Neural progenitor cell (in vitro differentiated cells): Measurements from ENCODE around the gene BMP8B. TPM values are rescaled to one million over a fixed set of nuclear protein-coding genes. Genes with fewer than 3 reads are reported as not detected.

Experiments
- DNase-seq: peaks from one replicate; pipeline ENCODE4 v3.0.0-alpha.2; 2016; ENCODE audit warnings: low spot score
- H2AFZ ChIP-seq: fragments of 200-600 bp; sonication (generic); replicated peaks from 2 replicates; pipeline ENCODE4 v1.6.1; 2016; ENCODE audit warnings: antibody characterized with exemption
- H3F3A ChIP-seq: fragments of 200-600 bp; sonication (generic); 2 replicates; pipeline ENCODE4 v1.6.1; 2016; ENCODE audit warnings: antibody characterized with exemption, low read depth
- H3K27ac ChIP-seq: fragments of 200-600 bp; sonication (generic); 2 replicates; pipeline ENCODE4 v1.5.1; 2016; ENCODE audit warnings: mild to moderate bottlenecking
- H3K27me3 ChIP-seq: fragments of 200-600 bp; sonication (generic); 2 replicates; pipeline ENCODE4 v1.6.1; 2016; ENCODE audit warnings: mild to moderate bottlenecking, moderate library complexity
- H3K36me3 ChIP-seq: fragments of 200-600 bp; sonication (generic); 2 replicates; pipeline ENCODE4 v1.5.1; 2016
- H3K4me1 ChIP-seq: fragments of 200-600 bp; sonication (generic); 2 replicates; pipeline ENCODE4 v1.6.1; 2016; ENCODE audit warnings: mixed run types
- H3K4me2 ChIP-seq: fragments of 200-600 bp; sonication (generic); 2 replicates; pipeline ENCODE4 v1.6.1; 2016
- H3K4me3 ChIP-seq: fragments of 200-600 bp; sonication (generic); 2 replicates; pipeline ENCODE4 v1.5.1; 2016
- H3K79me2 ChIP-seq: fragments of 200-600 bp; sonication (generic); 2 replicates; pipeline ENCODE4 v1.6.1; 2016; ENCODE audit warnings: low read depth
- H3K9ac ChIP-seq: fragments of 200-600 bp; sonication (generic); 2 replicates; pipeline ENCODE4 v1.6.1; 2016
- H3K9me3 ChIP-seq: fragments of 200-600 bp; sonication (generic); 2 replicates; pipeline ENCODE4 v1.5.1; 2016; ENCODE audit warnings: low read depth
- H4K20me1 ChIP-seq: fragments of 200-600 bp; sonication (generic); 2 replicates; pipeline ENCODE4 v1.6.1; 2016; ENCODE audit warnings: low read depth
- H3K27ac Mint-ChIP-seq: 3 replicates; pipeline ENCODE4 v1.8.0; 2021; ENCODE audit warnings: mixed read lengths
- H3K27me3 Mint-ChIP-seq: 2 replicates; pipeline ENCODE4 v1.8.0; 2022; ENCODE audit warnings: low read depth, mild to moderate bottlenecking, inconsistent platforms, moderate library complexity, mixed read lengths; ENCODE audit not compliant: insufficient read depth
- H3K36me3 Mint-ChIP-seq: 3 replicates; pipeline ENCODE4 v1.8.0; 2021; ENCODE audit warnings: mixed read lengths
- H3K4me1 Mint-ChIP-seq: 3 replicates; pipeline ENCODE4 v1.8.0; 2021; ENCODE audit warnings: mixed read lengths
- H3K4me3 Mint-ChIP-seq: 3 replicates; pipeline ENCODE4 v1.8.0; 2021; ENCODE audit warnings: mild to moderate bottlenecking, moderate library complexity, mixed read lengths
- H3K9me3 Mint-ChIP-seq: 3 replicates; pipeline ENCODE4 v1.8.0; 2020; ENCODE audit warnings: mixed read lengths
- CTCF ChIP-seq: fragments of 200-600 bp; sonication (generic); IDR thresholded peaks from 2 replicates; pipeline ENCODE4 v1.5.1; 2017; ENCODE audit warnings: antibody characterized with exemption, mild to moderate bottlenecking
- EZH2 ChIP-seq: fragments of 200-600 bp; sonication (generic); IDR thresholded peaks from 2 replicates; pipeline ENCODE4 v1.6.1; 2017; ENCODE audit warnings: antibody characterized with exemption, mild to moderate bottlenecking, moderate library complexity
- EZH2phosphoT487 ChIP-seq: fragments of 200-600 bp; sonication (generic); IDR thresholded peaks from 2 replicates; pipeline ENCODE4 v1.6.1; 2017; ENCODE audit warnings: antibody characterized with exemption
- total RNA-seq: library from RNA; depleted of rRNA; stranded (reverse); fragments of >200 nt; gene quantifications from 2 replicates; pipeline ENCODE4 v1.2.3, GENCODE V29; 2015; ENCODE audit warnings: low replicate concordance

Gene BMP8B
- total RNA-seq, 1 donor from 2014 or later = 0.24 TPM

GRCh38 chr1:39762550-39763540, 25.8 kb downstream of the BMP8B start:
- Histone ChIP-seq H3K36me3 (no peaks in the 10 kb centered on the region), H3K4me3 (no peak overlapping the region), H3K27me3 (no peaks in the 10 kb centered on the region), H3K27ac (no peak overlapping the region), H3K9me3 (no peaks in the 10 kb centered on the region), H3F3A (no peaks in the 10 kb centered on the region), H3K4me2 (no peak overlapping the region), H3K9ac (no peak overlapping the region), H2AFZ (no peak overlapping the region), H3K4me1 (no peaks in the 10 kb centered on the region), H4K20me1 (no peaks in the 10 kb centered on the region), H3K79me2 (no peaks in the 10 kb centered on the region)
- Mint-ChIP-seq H3K27ac (no peak overlapping the region), H3K27me3 (peaks cover 6% of the 10 kb centered on the region), H3K4me3 (no peak overlapping the region), H3K36me3 (peaks cover 11% of the 10 kb centered on the region), H3K4me1 (peaks cover 5% of the 10 kb centered on the region), H3K9me3 (no peaks in the 10 kb centered on the region)
- TF ChIP-seq CTCF (no peak), EZH2 (no peak)
- no peak for DNase-seq

GRCh38 chr1:39761557-39762260, 27.0 kb downstream of the BMP8B start:
- H3K27me3 Mint-ChIP-seq = peaks cover 10% of the 10 kb centered on the region
- H3K36me3 Mint-ChIP-seq = peaks cover 19% of the 10 kb centered on the region
- no peaks in the 10 kb centered on the region for H3K27me3 ChIP-seq
- H2AFZ ChIP-seq = no peak overlapping the region
- peaks cover 5% of the 10 kb centered on the region for H3K4me1 Mint-ChIP-seq
- H3K27ac Mint-ChIP-seq = no peak overlapping the region
- no peaks in the 10 kb centered on the region for H3K79me2 ChIP-seq
- H3K4me1 ChIP-seq = no peaks in the 10 kb centered on the region
- H3K27ac ChIP-seq = no peak overlapping the region
- no peak for DNase-seq
- H3K4me3 Mint-ChIP-seq = no peak overlapping the region
- no peaks in the 10 kb centered on the region for H3K9me3 ChIP-seq
- H3K4me3 ChIP-seq = no peak overlapping the region
- H3K4me2 ChIP-seq = no peak overlapping the region
- H3F3A ChIP-seq = no peaks in the 10 kb centered on the region
- no peaks in the 10 kb centered on the region for H3K36me3 ChIP-seq
- H4K20me1 ChIP-seq = no peaks in the 10 kb centered on the region
- H3K9ac ChIP-seq = no peak overlapping the region
- no peak for TF ChIP-seq CTCF
- no peak for TF ChIP-seq EZH2phosphoT487
- no peak for TF ChIP-seq EZH2
- no peaks in the 10 kb centered on the region for H3K9me3 Mint-ChIP-seq

GRCh38 chr1:39761016-39761415, 27.6 kb downstream of the BMP8B start:
- Histone ChIP-seq H3K9ac (no peak overlapping the region), H2AFZ (no peak overlapping the region), H3F3A (no peaks in the 10 kb centered on the region), H4K20me1 (no peaks in the 10 kb centered on the region), H3K4me2 (no peak overlapping the region), H3K36me3 (no peaks in the 10 kb centered on the region), H3K27me3 (no peaks in the 10 kb centered on the region), H3K27ac (no peak overlapping the region), H3K9me3 (no peaks in the 10 kb centered on the region), H3K79me2 (no peaks in the 10 kb centered on the region), H3K4me1 (no peaks in the 10 kb centered on the region), H3K4me3 (no peak overlapping the region)
- DNase-seq = no peak
- Mint-ChIP-seq H3K9me3 (no peaks in the 10 kb centered on the region), H3K27ac (no peak overlapping the region), H3K36me3 (peaks cover 22% of the 10 kb centered on the region), H3K4me1 (peaks cover 3% of the 10 kb centered on the region), H3K4me3 (no peak overlapping the region), H3K27me3 (peaks cover 10% of the 10 kb centered on the region)
- no peak for TF ChIP-seq EZH2
